C4-2B (cell line): ENCODE results near the gene TMEM218.

Experiments used
- CTCF ChIP-seq: fragments of 450-650 bp; conservative IDR thresholded peaks from 2 replicates; pipeline ENCODE4 v1.5.1; 2017; ENCODE audit warnings: mild to moderate bottlenecking
- ZFX ChIP-seq: fragments of 450-650 bp; IDR thresholded peaks from 2 replicates; pipeline ENCODE4 v1.6.1; 2017

GRCh38 chr11:125111001-125111342 lies 454 bp downstream of the TMEM218 start:
- TF ChIP-seq CTCF (no peak), ZFX (no peak)
